GM10266 (cell line): ENCODE data around the gene NDUFV3.
"Not testable (repeated sequence)": the region's sequence is repeated elsewhere in the genome, so short reads cannot be mapped to it uniquely, and the experiment has no call there.

Experiments
- DNase-seq: peaks from one replicate; pipeline ENCODE4 v3.0.0; 2012; ENCODE audit errors: extremely low spot score
- CTCF ChIP-seq: IDR thresholded peaks from 2 replicates; pipeline ENCODE4 v1.5.1; 2012; ENCODE audit warnings: mild to moderate bottlenecking, low read depth; ENCODE audit not compliant: control insufficient read depth, insufficient read depth; ENCODE audit errors: missing control alignments

NDUFV3 gene

GRCh38 chr21:42903817-42904216 is 10.7 kb downstream of the NDUFV3 start:
- TF ChIP-seq CTCF = no peak
- no peak for DNase-seq

- DNase-seq = no peak
- TF ChIP-seq CTCF = no peak
Observed at GRCh38 chr21:42905195-42905594, 12.1 kb downstream of the NDUFV3 start.

DNA sequence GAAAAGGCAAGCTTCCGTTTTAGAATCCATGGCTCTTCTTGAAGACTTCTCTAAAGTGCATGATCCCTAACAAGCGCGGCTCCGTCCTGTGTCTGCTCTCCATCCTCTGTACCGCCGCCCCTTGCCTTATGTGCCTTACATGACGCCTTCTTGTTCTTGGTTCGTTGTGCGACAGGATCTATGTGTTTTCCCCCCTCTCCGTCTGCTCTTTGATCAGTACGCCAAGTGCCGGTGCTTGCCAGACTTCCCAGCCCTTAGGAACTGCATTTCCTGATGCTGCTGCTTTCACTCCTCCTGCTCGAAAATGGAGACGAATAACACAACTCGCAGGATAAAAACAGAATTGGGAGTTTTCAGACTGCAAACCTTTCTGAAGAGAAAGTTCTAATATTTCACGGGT is 13.1 kb downstream of the NDUFV3 start:
- DNase-seq = no peak
- no peak for TF ChIP-seq CTCF

DNA sequence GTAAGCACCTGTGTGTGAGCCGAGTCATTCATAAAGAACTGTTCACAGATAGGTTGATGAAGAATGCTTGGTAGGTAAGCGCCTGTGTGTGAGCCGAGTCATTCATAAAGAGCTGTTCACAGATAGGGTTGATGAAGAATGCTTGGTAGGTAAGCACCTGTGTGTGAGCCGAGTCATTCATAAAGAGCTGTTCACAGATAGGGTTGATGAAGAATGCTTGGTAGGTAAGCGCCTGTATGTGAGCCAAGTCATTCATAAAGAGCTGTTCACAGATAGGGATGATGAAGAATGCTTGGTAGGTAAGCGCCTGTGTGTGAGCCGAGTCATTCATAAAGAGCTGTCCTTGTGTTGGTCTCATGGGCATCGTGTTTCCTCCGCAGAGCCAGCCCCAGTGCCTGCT is 15.4 kb downstream of the NDUFV3 start:
- not testable (repeated sequence) for DNase-seq

DNA sequence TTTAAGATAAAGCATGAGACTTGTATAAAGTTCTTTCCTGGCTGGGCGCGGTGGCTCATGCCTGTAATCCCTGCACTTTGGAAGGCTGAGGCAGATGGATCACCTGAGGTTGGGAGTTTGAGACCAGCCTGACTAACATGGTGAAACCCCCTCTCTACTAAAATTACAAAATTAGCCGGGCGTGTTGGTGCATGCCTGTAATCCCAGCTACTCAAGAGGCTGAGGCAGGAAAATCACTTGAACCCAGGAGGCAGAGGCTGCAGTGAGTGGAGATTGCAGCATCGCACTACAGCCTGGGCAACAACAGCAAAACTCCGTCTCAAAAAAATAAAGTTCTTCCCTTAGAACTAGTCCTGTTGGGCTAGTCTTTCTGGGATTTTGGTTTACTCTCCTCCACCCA is 18.8 kb downstream of the NDUFV3 start:
- not testable (repeated sequence) for DNase-seq

GRCh38 chr21:42913476-42913875 is 20.4 kb downstream of the NDUFV3 start:
- no peak for DNase-seq
- no peak for TF ChIP-seq CTCF

GRCh38 chr21:42918291-42918690 is 25.2 kb downstream of the NDUFV3 start:
- DNase-seq = no peak
- TF ChIP-seq CTCF = no peak

DNA sequence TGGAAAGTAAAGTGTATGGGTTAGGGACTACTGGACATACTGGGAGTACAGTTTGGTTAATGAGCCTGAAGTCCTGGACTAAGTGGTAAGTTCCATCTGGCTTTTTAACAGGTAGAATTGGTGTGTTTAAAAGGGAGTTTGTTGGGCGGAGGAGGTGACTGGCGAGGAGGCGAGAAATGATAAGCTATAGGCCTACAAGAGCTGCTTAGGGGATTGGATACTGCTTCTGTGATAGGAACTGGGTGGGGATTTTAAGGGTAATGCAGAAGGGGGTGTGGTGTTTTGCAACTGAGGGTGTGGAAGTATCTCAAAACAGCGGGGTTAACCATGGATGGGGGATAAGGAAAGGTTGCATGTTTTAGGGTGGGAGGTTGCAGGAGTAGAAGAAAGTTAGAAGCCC is 28.8 kb downstream of the NDUFV3 start:
- TF ChIP-seq CTCF = no peak

More for the DNA sequence above, 28.8 kb downstream of the NDUFV3 start:
- DNase-seq = no peak
